ENCODE results near the gene GPRC6A. TPM values are rescaled to one million over a fixed set of nuclear protein-coding genes. Genes with fewer than 3 reads are reported as not detected.
"Not testable (repeated sequence)": the region's sequence is repeated elsewhere in the genome, so short reads cannot be mapped to it uniquely, and the experiment has no call there.

Gene GPRC6A
- polyA plus RNA-seq, 3 donors: not detected

GRCh38 chr6:116827561-116828240 lies 1.2 kb downstream of the GPRC6A start:
- no peak for DNase-seq
- Histone ChIP-seq H3K79me2 (ENCODE audit: insufficient read depth, low read length) (no peaks in the 10 kb centered on the region), H3K4me2 (replicated peaks; ENCODE audit: extremely low read depth, low read length, poor library complexity, severe bottlenecking) (no peak overlapping the region), H4K20me1 (ENCODE audit: insufficient read depth, low read length) (no peaks in the 10 kb centered on the region), H3K27me3 (ENCODE audit: control insufficient read depth in 2 of 2, insufficient read depth in 2 of 2, low read length in 2 of 2) (no peaks in the 10 kb centered on the region), H3K4me3 (replicated peaks in 1 of 3; ENCODE audit: low read depth in 2 of 3, low read length in 3 of 3) (no peak overlapping the region), H3K27ac (ENCODE audit: low read depth in 1 of 2, low read length in 2 of 2) (no peak overlapping the region), H3K36me3 (replicated peaks in 1 of 2; ENCODE audit: control insufficient read depth in 1 of 2, insufficient read depth in 2 of 2, low read length in 2 of 2) (no peaks in the 10 kb centered on the region), H3K4me1 (ENCODE audit: control insufficient read depth in 1 of 2, insufficient read depth in 2 of 2, low read length in 2 of 2) (no peaks in the 10 kb centered on the region), H3K9ac (ENCODE audit: insufficient read depth, low read length, poor library complexity, severe bottlenecking) (no peak overlapping the region), H3K9me3 (replicated peaks in 1 of 2; ENCODE audit: control insufficient read depth in 1 of 2, insufficient read depth in 1 of 2, low read length in 2 of 2) (no peaks in the 10 kb centered on the region), H2AFZ (ENCODE audit: insufficient read depth, low read depth, low read length, poor library complexity, severe bottlenecking) (no peak overlapping the region)
- intact Hi-C loops (cut with micrococcal nuclease): no loop called here
- Mint-ChIP-seq H3K9me3 (peaks cover 0 to 5% (median 2%) of the 10 kb centered on the region in 7 donors), H3K27ac (no peak overlapping the region), H3K4me3 (no peak overlapping the region), H3K4me1 (no peaks in the 10 kb centered on the region), H3K36me3 (no peaks in the 10 kb centered on the region), H3K27me3 (ENCODE audit: low read depth in 3 of 3) (peaks cover 0 to 3% (median 0%) of the 10 kb centered on the region in 3 donors)
- TF ChIP-seq, protein P1, sequence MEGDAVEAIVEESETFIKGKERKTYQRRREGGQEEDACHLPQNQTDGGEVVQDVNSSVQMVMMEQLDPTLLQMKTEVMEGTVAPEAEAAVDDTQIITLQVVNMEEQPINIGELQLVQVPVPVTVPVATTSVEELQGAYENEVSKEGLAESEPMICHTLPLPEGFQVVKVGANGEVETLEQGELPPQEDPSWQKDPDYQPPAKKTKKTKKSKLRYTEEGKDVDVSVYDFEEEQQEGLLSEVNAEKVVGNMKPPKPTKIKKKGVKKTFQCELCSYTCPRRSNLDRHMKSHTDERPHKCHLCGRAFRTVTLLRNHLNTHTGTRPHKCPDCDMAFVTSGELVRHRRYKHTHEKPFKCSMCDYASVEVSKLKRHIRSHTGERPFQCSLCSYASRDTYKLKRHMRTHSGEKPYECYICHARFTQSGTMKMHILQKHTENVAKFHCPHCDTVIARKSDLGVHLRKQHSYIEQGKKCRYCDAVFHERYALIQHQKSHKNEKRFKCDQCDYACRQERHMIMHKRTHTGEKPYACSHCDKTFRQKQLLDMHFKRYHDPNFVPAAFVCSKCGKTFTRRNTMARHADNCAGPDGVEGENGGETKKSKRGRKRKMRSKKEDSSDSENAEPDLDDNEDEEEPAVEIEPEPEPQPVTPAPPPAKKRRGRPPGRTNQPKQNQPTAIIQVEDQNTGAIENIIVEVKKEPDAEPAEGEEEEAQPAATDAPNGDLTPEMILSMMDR (IDR thresholded peaks at IDR 0.05): no peak
- no CpG with 5 or more reads among the region's 2 CpGs for WGBS (ENCODE audit: insufficient coverage)

DNA sequence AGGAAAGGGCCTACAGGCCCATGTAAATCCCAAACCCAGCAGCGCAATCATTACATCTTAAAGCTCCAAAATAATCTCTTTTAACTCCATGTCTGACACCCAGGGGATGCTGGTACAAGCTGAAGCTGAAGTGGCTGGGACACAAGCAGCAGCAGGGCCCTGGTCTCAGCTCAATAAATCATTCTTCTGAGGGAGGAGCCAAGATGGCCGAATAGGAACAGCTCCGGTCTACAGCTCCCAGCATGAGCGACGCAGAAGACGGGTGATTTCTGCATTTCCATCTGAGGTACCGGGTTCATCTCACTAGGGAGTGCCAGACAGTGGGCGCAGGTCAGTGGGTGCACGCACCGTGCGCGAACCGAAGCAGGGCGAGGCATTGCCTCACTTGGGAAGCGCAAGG lies 12.5 kb downstream of the GPRC6A start:
- H3K9me3 Mint-ChIP-seq: peaks cover 2 to 25% (median 12%) of the 10 kb centered on the region in 7 donors
- H3K27ac Mint-ChIP-seq; H3K9ac ChIP-seq (ENCODE audit: insufficient read depth, low read length, poor library complexity, severe bottlenecking); H3K27me3 ChIP-seq (ENCODE audit: control insufficient read depth in 2 of 2, insufficient read depth in 2 of 2, low read length in 2 of 2); H3K9me3 ChIP-seq (replicated peaks in 1 of 2; ENCODE audit: control insufficient read depth in 1 of 2, insufficient read depth in 1 of 2, low read length in 2 of 2); intact Hi-C loops (cut with micrococcal nuclease); H4K20me1 ChIP-seq (ENCODE audit: insufficient read depth, low read length); H3K36me3 Mint-ChIP-seq; H3K4me1 Mint-ChIP-seq; H3K4me2 ChIP-seq (replicated peaks; ENCODE audit: extremely low read depth, low read length, poor library complexity, severe bottlenecking); H3K4me3 Mint-ChIP-seq; H3K4me3 ChIP-seq (replicated peaks in 1 of 3; ENCODE audit: low read depth in 2 of 3, low read length in 3 of 3); DNase-seq; H3K27me3 Mint-ChIP-seq (ENCODE audit: low read depth in 3 of 3); H3K4me1 ChIP-seq (ENCODE audit: control insufficient read depth in 1 of 2, insufficient read depth in 2 of 2, low read length in 2 of 2); H3K79me2 ChIP-seq (ENCODE audit: insufficient read depth, low read length); H3K27ac ChIP-seq (ENCODE audit: low read depth in 1 of 2, low read length in 2 of 2); H2AFZ ChIP-seq (ENCODE audit: insufficient read depth, low read depth, low read length, poor library complexity, severe bottlenecking); H3K36me3 ChIP-seq (replicated peaks in 1 of 2; ENCODE audit: control insufficient read depth in 1 of 2, insufficient read depth in 2 of 2, low read length in 2 of 2): not testable (repeated sequence)
- 87% methylated on average over 2 of the region's 15 CpGs for WGBS (ENCODE audit: insufficient coverage)

Measured in CD14-positive monocyte (primary cell).